HEK293 (cell line): ENCODE measurements around the gene LAYN.

ENCODE experiments used
- CTCF ChIA-PET: fragments of 350-600 bp; formaldehyde crosslinking; extraction: SDS; loops from one replicate; lab custom pipeline; 2021; ENCODE audit warnings: antibody characterized with exemption; lab: Yijun Ruan, JAX
- POLR2A ChIA-PET: fragments of 300-600 bp; formaldehyde crosslinking; extraction: SDS; loops from one replicate; lab custom pipeline; 2020; ENCODE audit warnings: antibody characterized with exemption, inconsistent platforms; lab: Yijun Ruan, JAX
- H3K27ac ChIP-seq: fragments of 200-500 bp; sonication (Bioruptor generic); 2 replicates; pipeline ENCODE4 v1.5.1; 2014; ENCODE audit warnings: low read depth, low read length, control low read depth, inconsistent platforms; ENCODE audit errors: extremely low read depth
- H3K36me3 ChIP-seq, 2 experiments: fragments of 200-500 bp in 1 of 2; sonication (Bioruptor generic) in 1 of 2; 1 replicate in 1 of 2; 2 replicates in 1 of 2; pipeline ENCODE4 v1.5.1; 2014 to 2017; ENCODE audit warnings: inconsistent platforms in 2 of 2, low read length in 2 of 2; ENCODE audit not compliant: control insufficient read depth in 2 of 2, insufficient read depth in 1 of 2
- H3K4me1 ChIP-seq: fragments of 200-500 bp; sonication (Bioruptor generic); 2 replicates; pipeline ENCODE4 v1.5.1; 2014; ENCODE audit warnings: mild to moderate bottlenecking, low read length, inconsistent platforms; ENCODE audit not compliant: control insufficient read depth, insufficient read depth
- H3K4me3 ChIP-seq: 2 replicates; pipeline ENCODE4 v1.5.1; 2011; ENCODE audit warnings: low read depth, mild to moderate bottlenecking, control low read depth, low read length, moderate library complexity
- H3K9me3 ChIP-seq: fragments of 200-500 bp; sonication (Bioruptor generic); 2 replicates; pipeline ENCODE4 v1.5.1; 2014; ENCODE audit warnings: low read depth, low read length, inconsistent platforms; ENCODE audit not compliant: control insufficient read depth, insufficient read depth
- BCL11B ChIP-seq: fragments of 450-650 bp; formaldehyde crosslinking; IDR thresholded peaks from 2 replicates; pipeline ENCODE4 v1.5.1; 2016; ENCODE audit warnings: low read depth, missing biosample characterization, missing genetic modification characterization
- MEIS1 ChIP-seq: sonication (generic); formaldehyde crosslinking; IDR thresholded peaks from 2 replicates; pipeline ENCODE4 v1.8.1; 2022; ENCODE audit warnings: missing genetic modification reagents, mild to moderate bottlenecking, borderline replicate concordance
- REPIN1 ChIP-seq: fragments of 450-650 bp; formaldehyde crosslinking; IDR thresholded peaks from 2 replicates; pipeline ENCODE4 v1.5.1; 2017; ENCODE audit warnings: missing biosample characterization, missing genetic modification characterization, low read depth
- SCRT1 ChIP-seq: fragments of 450-650 bp; formaldehyde crosslinking; IDR thresholded peaks from 2 replicates; pipeline ENCODE4 v1.5.1; 2016; ENCODE audit warnings: missing biosample characterization, missing genetic modification characterization, borderline replicate concordance
- ZNF366 ChIP-seq: fragments of 450-650 bp; formaldehyde crosslinking; conservative IDR thresholded peaks from 2 replicates; pipeline ENCODE4 v1.5.1; 2016; ENCODE audit warnings: missing biosample characterization, missing genetic modification characterization
- ZNF404 ChIP-seq: fragments of 450-650 bp; formaldehyde crosslinking; IDR thresholded peaks from 2 replicates; pipeline ENCODE4 v1.5.1; 2017; ENCODE audit warnings: missing biosample characterization, missing genetic modification characterization
- ZNF514 ChIP-seq: fragments of 450-650 bp; formaldehyde crosslinking; IDR thresholded peaks from 2 replicates; pipeline ENCODE4 v1.5.1; 2016; ENCODE audit warnings: missing biosample characterization, missing genetic modification characterization
- ZNF521 ChIP-seq: fragments of 450-650 bp; formaldehyde crosslinking; IDR thresholded peaks from 2 replicates; pipeline ENCODE4 v1.5.1; 2017; ENCODE audit warnings: missing biosample characterization, mild to moderate bottlenecking, missing genetic modification characterization
- ZNF548 ChIP-seq: fragments of 450-650 bp; formaldehyde crosslinking; IDR thresholded peaks from 2 replicates; pipeline ENCODE4 v1.5.1; 2016; ENCODE audit warnings: missing biosample characterization, missing genetic modification characterization
- ZNF624 ChIP-seq: fragments of 450-650 bp; formaldehyde crosslinking; IDR thresholded peaks from 2 replicates; pipeline ENCODE4 v1.5.1; 2017; ENCODE audit warnings: missing biosample characterization, missing genetic modification characterization
- TF ChIP-seq, protein P1 (sequence below): fragments of 450-650 bp; formaldehyde crosslinking; IDR thresholded peaks from 2 replicates; pipeline ENCODE4 v1.5.1; 2017; ENCODE audit warnings: missing biosample characterization, missing genetic modification characterization
- TF ChIP-seq, protein P2 (sequence below): fragments of 450-650 bp; formaldehyde crosslinking; IDR thresholded peaks from 2 replicates; pipeline ENCODE4 v1.5.1; 2016; ENCODE audit warnings: missing biosample characterization, missing genetic modification characterization
- TF ChIP-seq, protein P3 (sequence below): fragments of 450-650 bp; formaldehyde crosslinking; IDR thresholded peaks from 2 replicates; pipeline ENCODE4 v1.5.1; 2016; ENCODE audit warnings: missing biosample characterization, missing genetic modification characterization
- TF ChIP-seq, protein P4 (sequence below): fragments of 450-650 bp; formaldehyde crosslinking; IDR thresholded peaks from 2 replicates; pipeline ENCODE4 v1.5.1; 2016; ENCODE audit warnings: missing biosample characterization, missing genetic modification characterization
- TF ChIP-seq, protein P5 (sequence below): fragments of 450-650 bp; formaldehyde crosslinking; IDR thresholded peaks from 2 replicates; pipeline ENCODE4 v1.5.1; 2016; ENCODE audit warnings: missing biosample characterization, missing genetic modification characterization

LAYN gene

DNA sequence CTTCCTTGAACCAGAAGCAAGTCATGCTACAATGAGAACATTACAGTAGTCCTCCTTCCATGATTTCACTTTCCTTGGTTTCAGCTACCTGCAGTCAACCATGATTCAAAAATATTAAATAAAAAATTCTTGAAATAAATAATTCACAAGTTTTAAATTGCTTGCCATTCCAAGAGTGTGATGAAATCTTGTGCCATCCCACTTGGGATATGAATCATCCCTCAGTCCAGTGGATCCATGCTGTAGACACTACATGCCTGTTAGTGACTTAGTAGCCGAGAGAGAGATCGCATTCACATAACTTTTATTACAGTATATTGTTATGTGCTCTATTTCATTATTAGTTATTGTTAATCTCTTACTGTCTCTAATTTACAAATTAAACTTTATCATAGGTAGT is 20.0 kb upstream of the LAYN start (continued):
- TF ChIP-seq, protein P1, sequence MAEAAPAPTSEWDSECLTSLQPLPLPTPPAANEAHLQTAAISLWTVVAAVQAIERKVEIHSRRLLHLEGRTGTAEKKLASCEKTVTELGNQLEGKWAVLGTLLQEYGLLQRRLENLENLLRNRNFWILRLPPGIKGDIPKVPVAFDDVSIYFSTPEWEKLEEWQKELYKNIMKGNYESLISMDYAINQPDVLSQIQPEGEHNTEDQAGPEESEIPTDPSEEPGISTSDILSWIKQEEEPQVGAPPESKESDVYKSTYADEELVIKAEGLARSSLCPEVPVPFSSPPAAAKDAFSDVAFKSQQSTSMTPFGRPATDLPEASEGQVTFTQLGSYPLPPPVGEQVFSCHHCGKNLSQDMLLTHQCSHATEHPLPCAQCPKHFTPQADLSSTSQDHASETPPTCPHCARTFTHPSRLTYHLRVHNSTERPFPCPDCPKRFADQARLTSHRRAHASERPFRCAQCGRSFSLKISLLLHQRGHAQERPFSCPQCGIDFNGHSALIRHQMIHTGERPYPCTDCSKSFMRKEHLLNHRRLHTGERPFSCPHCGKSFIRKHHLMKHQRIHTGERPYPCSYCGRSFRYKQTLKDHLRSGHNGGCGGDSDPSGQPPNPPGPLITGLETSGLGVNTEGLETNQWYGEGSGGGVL (tag by site-specific recombination), result no peak
- TF ChIP-seq REPIN1, result no peak
- no peak for TF ChIP-seq ZNF548
- TF ChIP-seq SCRT1, result no peak
- no peak for TF ChIP-seq ZNF514 (tag by site-specific recombination)
- TF ChIP-seq MEIS1, result no peak

DNA sequence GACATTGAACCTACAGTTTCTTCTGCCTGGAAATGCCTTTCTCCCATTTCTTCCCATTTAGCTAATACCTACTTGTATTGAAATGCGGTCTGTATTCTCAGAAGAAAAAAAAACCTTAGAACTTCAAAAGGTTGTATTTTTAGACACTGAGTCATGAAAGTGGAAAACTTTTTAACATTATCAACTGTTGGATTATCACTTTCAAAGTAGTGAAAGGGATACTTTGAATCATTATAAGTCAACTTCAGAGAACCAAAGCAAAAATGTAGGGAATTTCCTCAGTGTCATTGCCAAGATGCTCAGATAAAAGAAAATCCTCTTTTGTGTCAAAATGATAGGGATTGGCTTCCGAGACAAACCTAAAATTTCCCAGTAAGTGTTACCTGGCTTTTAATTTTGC is 19.4 kb upstream of the LAYN start:
- Histone ChIP-seq H3K9me3 (no peaks in the 10 kb centered on the region), H3K4me1 (no peaks in the 10 kb centered on the region), H3K27ac (no peak overlapping the region)
- POLR2A ChIA-PET, result no interaction called here
- CTCF ChIA-PET, result no interaction called here
- TF ChIP-seq, protein P2, sequence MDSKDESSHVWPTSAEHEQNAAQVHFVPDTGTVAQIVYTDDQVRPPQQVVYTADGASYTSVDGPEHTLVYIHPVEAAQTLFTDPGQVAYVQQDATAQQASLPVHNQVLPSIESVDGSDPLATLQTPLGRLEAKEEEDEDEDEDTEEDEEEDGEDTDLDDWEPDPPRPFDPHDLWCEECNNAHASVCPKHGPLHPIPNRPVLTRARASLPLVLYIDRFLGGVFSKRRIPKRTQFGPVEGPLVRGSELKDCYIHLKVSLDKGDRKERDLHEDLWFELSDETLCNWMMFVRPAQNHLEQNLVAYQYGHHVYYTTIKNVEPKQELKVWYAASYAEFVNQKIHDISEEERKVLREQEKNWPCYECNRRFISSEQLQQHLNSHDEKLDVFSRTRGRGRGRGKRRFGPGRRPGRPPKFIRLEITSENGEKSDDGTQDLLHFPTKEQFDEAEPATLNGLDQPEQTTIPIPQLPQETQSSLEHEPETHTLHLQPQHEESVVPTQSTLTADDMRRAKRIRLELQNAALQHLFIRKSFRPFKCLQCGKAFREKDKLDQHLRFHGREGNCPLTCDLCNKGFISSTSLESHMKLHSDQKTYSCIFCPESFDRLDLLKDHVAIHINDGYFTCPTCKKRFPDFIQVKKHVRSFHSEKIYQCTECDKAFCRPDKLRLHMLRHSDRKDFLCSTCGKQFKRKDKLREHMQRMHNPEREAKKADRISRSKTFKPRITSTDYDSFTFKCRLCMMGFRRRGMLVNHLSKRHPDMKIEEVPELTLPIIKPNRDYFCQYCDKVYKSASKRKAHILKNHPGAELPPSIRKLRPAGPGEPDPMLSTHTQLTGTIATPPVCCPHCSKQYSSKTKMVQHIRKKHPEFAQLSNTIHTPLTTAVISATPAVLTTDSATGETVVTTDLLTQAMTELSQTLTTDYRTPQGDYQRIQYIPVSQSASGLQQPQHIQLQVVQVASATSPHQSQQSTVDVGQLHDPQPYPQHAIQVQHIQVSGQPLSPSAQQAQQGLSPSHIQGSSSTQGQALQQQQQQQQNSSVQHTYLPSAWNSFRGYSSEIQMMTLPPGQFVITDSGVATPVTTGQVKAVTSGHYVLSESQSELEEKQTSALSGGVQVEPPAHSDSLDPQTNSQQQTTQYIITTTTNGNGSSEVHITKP (tag by site-specific recombination), result no peak
- TF ChIP-seq ZNF624 (tag by site-specific recombination) (no peak), ZNF366 (no peak)
- TF ChIP-seq, all 188 proteins: peak for 0
- no peak overlapping the region for H3K4me3 ChIP-seq
- H3K36me3 ChIP-seq, result no peaks in the 10 kb centered on the region

DNA sequence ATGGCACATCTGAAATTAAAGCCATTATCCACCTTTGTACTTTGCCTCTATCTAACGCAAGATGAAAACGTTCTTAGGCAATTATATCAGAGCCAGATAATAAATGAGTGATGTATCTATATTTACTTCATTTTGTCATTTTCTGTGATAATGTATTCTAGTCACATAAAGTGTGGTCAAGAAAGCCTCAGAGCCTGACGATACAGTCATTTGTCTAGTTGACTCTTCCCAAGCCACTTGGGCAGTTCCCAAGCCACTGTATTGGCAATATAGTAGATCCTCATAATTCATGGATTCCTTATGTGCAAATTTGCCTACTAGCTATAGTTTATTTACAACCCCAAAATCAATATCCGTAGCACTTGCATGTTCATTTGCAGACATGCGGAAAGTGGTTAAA is 18.1 kb upstream of the LAYN start:
- Histone ChIP-seq H3K9me3 (no peaks in the 10 kb centered on the region), H3K27ac (no peak overlapping the region), H3K36me3 (no peaks in the 10 kb centered on the region), H3K4me3 (no peak overlapping the region)
- ChIA-PET CTCF (interaction anchor here (0.6 kb wide), 2 partner anchors 43 to 68 kb away, joined by 3 to 4 read pairs; no protein-coding TSS in a partner anchor), POLR2A (no interaction called here)
- TF ChIP-seq, protein P3, sequence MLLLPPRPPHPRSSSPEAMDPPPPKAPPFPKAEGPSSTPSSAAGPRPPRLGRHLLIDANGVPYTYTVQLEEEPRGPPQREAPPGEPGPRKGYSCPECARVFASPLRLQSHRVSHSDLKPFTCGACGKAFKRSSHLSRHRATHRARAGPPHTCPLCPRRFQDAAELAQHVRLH (tag by site-specific recombination), result no peak
- TF ChIP-seq ZNF521 (tag by site-specific recombination), result no peak
- TF ChIP-seq, all 188 proteins: peak for 0
- no peaks in the 10 kb centered on the region for H3K4me1 ChIP-seq

DNA sequence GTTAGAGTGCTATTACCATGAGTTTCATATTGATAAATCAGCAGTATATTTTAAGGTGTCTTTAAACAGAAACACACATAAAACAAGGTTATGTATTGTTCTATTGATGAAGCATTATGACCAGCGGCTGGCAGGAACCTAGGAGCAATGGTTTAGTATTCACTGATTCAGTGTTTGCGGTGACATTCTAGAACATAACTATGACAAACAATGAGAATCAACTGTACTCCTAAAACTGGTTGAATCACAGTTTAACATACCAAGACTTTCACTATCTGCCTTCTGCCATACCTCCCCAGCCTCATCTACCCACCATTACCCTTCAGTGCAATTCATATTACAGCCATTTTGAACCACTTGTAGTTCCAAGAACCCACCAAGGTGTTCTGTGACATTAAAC is 17.2 kb upstream of the LAYN start:
- POLR2A ChIA-PET, result no interaction called here
- no peaks in the 10 kb centered on the region for H3K36me3 ChIP-seq
- CTCF ChIA-PET, result interaction anchor here (0.6 kb wide), 1 partner anchor 67 kb away, joined by 3 read pairs; no protein-coding TSS in a partner anchor
- TF ChIP-seq ZNF404 (tag by site-specific recombination) (no peak), BCL11B (tag by site-specific recombination) (no peak)
- TF ChIP-seq, protein P4, sequence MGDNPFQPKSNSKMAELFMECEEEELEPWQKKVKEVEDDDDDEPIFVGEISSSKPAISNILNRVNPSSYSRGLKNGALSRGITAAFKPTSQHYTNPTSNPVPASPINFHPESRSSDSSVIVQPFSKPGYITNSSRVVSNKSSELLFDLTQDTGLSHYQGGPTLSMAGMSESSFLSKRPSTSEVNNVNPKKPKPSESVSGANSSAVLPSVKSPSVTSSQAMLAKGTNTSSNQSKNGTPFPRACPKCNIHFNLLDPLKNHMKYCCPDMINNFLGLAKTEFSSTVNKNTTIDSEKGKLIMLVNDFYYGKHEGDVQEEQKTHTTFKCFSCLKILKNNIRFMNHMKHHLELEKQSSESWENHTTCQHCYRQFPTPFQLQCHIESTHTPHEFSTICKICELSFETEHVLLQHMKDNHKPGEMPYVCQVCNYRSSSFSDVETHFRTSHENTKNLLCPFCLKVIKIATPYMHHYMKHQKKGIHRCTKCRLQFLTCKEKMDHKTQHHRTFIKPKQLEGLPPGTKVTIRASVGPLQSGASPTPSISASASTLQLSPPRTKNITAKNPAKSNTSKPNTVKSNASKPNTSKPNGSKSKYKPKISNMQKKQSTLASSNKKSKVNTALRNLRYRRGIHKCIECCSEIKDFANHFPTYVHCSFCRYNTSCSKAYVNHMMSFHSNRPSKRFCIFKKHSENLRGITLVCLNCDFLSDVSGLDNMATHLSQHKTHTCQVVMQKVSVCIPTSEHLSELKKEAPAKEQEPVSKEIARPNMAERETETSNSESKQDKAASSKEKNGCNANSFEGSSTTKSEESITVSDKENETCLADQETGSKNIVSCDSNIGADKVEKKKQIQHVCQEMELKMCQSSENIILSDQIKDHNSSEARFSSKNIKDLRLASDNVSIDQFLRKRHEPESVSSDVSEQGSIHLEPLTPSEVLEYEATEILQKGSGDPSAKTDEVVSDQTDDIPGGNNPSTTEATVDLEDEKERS (tag by site-specific recombination), result no peak
- TF ChIP-seq, protein P5, sequence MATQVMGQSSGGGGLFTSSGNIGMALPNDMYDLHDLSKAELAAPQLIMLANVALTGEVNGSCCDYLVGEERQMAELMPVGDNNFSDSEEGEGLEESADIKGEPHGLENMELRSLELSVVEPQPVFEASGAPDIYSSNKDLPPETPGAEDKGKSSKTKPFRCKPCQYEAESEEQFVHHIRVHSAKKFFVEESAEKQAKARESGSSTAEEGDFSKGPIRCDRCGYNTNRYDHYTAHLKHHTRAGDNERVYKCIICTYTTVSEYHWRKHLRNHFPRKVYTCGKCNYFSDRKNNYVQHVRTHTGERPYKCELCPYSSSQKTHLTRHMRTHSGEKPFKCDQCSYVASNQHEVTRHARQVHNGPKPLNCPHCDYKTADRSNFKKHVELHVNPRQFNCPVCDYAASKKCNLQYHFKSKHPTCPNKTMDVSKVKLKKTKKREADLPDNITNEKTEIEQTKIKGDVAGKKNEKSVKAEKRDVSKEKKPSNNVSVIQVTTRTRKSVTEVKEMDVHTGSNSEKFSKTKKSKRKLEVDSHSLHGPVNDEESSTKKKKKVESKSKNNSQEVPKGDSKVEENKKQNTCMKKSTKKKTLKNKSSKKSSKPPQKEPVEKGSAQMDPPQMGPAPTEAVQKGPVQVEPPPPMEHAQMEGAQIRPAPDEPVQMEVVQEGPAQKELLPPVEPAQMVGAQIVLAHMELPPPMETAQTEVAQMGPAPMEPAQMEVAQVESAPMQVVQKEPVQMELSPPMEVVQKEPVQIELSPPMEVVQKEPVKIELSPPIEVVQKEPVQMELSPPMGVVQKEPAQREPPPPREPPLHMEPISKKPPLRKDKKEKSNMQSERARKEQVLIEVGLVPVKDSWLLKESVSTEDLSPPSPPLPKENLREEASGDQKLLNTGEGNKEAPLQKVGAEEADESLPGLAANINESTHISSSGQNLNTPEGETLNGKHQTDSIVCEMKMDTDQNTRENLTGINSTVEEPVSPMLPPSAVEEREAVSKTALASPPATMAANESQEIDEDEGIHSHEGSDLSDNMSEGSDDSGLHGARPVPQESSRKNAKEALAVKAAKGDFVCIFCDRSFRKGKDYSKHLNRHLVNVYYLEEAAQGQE, result no peak

More for the DNA sequence above, 17.2 kb upstream of the LAYN start:
- H3K4me3 ChIP-seq, result no peak overlapping the region
- no peaks in the 10 kb centered on the region for H3K4me1 ChIP-seq
- no peaks in the 10 kb centered on the region for H3K9me3 ChIP-seq
- H3K27ac ChIP-seq, result no peak overlapping the region
